Measurements from ENCODE around the gene CDK10.
A peak's percentile ranks its signal among the peaks of the same experiment; 100 is the strongest.
"Not testable (repeated sequence)": the region's sequence is repeated elsewhere in the genome, so short reads cannot be mapped to it uniquely, and the experiment has no call there.

CDK10 gene

GRCh38 chr16:89686520-89687091, at the start of gene CDK10:
CDK10 (plus strand) TSS chr16:89686689; CDS start chr16:89686711, 22 bp downstream.
- peak; percentile 86 for DNase-seq (ENCODE audit: low read depth)

- DNase-seq (ENCODE audit: low read depth) = no peak
Observed at GRCh38 chr16:89637379-89637778, 49.1 kb upstream of the CDK10 start.

GRCh38 chr16:89638455-89638854, 48.0 kb upstream of the CDK10 start:
- DNase-seq (ENCODE audit: low read depth) = no peak

- DNase-seq (ENCODE audit: low read depth) = no peak
Observed at GRCh38 chr16:89639385-89639784, 47.1 kb upstream of the CDK10 start.

- no peak for DNase-seq (ENCODE audit: low read depth)
Observed at GRCh38 chr16:89641458-89642119, 44.9 kb upstream of the CDK10 start.

- no peak for DNase-seq (ENCODE audit: low read depth)
Observed at GRCh38 chr16:89642574-89642973, 43.9 kb upstream of the CDK10 start.

GRCh38 chr16:89643769-89644300, 42.7 kb upstream of the CDK10 start:
- no peak for DNase-seq (ENCODE audit: low read depth)

- DNase-seq (ENCODE audit: low read depth) = no peak
Observed at GRCh38 chr16:89645122-89645521, 41.4 kb upstream of the CDK10 start.

- DNase-seq (ENCODE audit: low read depth) = no peak
Observed at GRCh38 chr16:89646270-89646669, 40.2 kb upstream of the CDK10 start.

GRCh38 chr16:89646906-89647305, 39.6 kb upstream of the CDK10 start:
- no peak for DNase-seq (ENCODE audit: low read depth)

- DNase-seq (ENCODE audit: low read depth) = no peak
Observed at GRCh38 chr16:89651584-89651983, 34.9 kb upstream of the CDK10 start.

GRCh38 chr16:89653656-89654295, 32.7 kb upstream of the CDK10 start:
- no peak for DNase-seq (ENCODE audit: low read depth)

- DNase-seq (ENCODE audit: low read depth) = no peak
Observed at GRCh38 chr16:89655062-89655643, 31.3 kb upstream of the CDK10 start.

- no peak for DNase-seq (ENCODE audit: low read depth)
Observed at GRCh38 chr16:89656435-89657121, 29.9 kb upstream of the CDK10 start.

GRCh38 chr16:89657442-89658220, 28.9 kb upstream of the CDK10 start, which contains the start of the genes CHMP1A and SPATA33:
CHMP1A (minus strand) TSS chr16:89657708; CDS start chr16:89657588, 120 bp downstream.
SPATA33 (plus strand) TSS chr16:89657836; CDS start chr16:89657912, 76 bp downstream.
- peak; percentile 60 for DNase-seq (ENCODE audit: low read depth)

- no peak for DNase-seq (ENCODE audit: low read depth)
Observed at GRCh38 chr16:89658221-89658879, 28.1 kb upstream of the CDK10 start.

- no peak for DNase-seq (ENCODE audit: low read depth)
Observed at GRCh38 chr16:89660146-89660545, 26.3 kb upstream of the CDK10 start.

GRCh38 chr16:89661215-89661614, 25.3 kb upstream of the CDK10 start:
- DNase-seq (ENCODE audit: low read depth) = no peak

- DNase-seq (ENCODE audit: low read depth) = not testable (repeated sequence)
Observed at GRCh38 chr16:89664238-89664637, 22.3 kb upstream of the CDK10 start.

GRCh38 chr16:89667000-89667399, 19.5 kb upstream of the CDK10 start:
- DNase-seq (ENCODE audit: low read depth) = not testable (repeated sequence)

- no peak for DNase-seq (ENCODE audit: low read depth)
Observed at GRCh38 chr16:89667633-89668032, 18.9 kb upstream of the CDK10 start.
